Measurements from ENCODE around the gene CIAO2A.

Gene CIAO2A

DNA sequence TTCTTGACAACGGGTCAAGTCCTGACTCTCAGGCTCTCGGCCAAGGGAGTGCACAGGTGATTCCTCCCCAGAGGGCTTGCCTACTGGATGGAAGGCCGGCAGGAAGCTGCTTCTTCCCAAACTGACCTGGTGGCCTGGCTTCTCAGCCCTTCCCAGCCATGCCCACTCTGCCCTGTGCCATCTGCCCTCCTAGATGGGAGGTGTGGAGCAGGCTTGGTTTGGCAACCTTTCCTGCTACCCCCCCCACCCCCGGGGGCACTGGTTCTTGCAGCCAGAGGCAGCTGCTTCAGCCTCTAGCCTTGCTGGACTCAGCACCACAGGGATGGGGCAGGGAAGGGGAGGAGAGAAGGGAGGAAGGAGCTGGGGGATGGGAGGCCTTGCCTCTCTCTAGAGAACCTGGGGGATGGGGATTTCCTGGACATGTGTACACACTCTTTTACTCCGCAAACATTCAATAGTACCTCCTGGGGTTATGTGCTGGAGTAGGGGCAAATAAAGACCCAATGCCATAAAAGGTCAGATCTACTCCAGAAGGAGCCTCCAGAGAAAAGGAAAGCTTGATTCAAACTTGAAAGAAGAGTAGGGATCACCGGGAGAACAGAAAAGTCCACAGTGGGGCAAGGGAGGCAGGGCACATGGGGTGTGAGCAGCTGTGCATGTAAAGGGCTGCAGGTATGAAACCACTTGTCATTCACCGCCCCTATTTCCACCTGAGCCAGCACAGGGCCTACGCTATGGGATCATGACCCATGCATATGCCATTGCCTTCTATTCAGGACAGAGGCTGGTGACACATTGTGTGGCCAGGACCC is 43.2 kb downstream of the CIAO2A start:
- TF ChIP-seq, protein P1, sequence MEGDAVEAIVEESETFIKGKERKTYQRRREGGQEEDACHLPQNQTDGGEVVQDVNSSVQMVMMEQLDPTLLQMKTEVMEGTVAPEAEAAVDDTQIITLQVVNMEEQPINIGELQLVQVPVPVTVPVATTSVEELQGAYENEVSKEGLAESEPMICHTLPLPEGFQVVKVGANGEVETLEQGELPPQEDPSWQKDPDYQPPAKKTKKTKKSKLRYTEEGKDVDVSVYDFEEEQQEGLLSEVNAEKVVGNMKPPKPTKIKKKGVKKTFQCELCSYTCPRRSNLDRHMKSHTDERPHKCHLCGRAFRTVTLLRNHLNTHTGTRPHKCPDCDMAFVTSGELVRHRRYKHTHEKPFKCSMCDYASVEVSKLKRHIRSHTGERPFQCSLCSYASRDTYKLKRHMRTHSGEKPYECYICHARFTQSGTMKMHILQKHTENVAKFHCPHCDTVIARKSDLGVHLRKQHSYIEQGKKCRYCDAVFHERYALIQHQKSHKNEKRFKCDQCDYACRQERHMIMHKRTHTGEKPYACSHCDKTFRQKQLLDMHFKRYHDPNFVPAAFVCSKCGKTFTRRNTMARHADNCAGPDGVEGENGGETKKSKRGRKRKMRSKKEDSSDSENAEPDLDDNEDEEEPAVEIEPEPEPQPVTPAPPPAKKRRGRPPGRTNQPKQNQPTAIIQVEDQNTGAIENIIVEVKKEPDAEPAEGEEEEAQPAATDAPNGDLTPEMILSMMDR (IDR thresholded peaks at IDR 0.05; ENCODE audit: control insufficient read depth, insufficient read depth, low read depth, low read length, missing control alignments), result no peak
- DNase-seq (ENCODE audit: low read depth), result no peak

DNA sequence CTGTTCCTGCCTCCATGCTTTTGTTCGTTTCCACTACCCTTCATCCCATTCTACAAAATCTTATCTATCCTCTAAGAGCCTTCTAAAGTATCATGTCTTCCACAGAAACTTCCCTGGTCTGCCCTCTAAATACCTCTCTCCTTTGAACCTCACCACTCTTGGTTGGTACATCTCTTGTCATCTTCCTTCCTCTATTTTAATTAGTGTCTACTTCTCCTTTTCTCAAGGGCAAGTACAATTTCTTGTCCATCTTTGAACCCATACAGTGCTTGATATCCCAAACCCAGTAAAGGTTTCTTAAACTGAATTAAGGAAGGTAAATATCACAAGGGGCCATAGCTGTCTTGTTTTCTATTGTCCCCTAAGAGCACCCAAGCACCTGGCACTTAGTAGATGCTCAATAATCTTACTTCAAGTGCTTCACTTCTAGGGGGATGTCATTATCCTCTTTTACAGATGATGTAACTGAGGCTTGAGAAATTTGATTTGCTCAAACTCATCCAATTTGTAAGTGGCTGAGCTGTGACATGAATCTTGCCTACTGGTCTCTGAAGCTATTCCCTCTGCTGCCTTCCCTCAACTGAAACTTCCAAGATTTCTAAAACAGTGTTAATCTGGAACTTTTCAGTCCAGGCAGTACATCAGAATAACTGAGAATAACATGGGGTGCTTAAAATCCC is 44.7 kb downstream of the CIAO2A start:
- no peak overlapping the region for H3K4me3 ChIP-seq (ENCODE audit: control insufficient read depth, low read depth, low read length)
- no peak for DNase-seq (ENCODE audit: low read depth)
- TF ChIP-seq, protein P1 (IDR thresholded peaks at IDR 0.05; ENCODE audit: control insufficient read depth, insufficient read depth, low read depth, low read length, missing control alignments), result no peak

More for the DNA sequence above, 43.2 kb downstream of the CIAO2A start:
- no peak overlapping the region for H3K4me3 ChIP-seq (ENCODE audit: control insufficient read depth, low read depth, low read length)

DNA sequence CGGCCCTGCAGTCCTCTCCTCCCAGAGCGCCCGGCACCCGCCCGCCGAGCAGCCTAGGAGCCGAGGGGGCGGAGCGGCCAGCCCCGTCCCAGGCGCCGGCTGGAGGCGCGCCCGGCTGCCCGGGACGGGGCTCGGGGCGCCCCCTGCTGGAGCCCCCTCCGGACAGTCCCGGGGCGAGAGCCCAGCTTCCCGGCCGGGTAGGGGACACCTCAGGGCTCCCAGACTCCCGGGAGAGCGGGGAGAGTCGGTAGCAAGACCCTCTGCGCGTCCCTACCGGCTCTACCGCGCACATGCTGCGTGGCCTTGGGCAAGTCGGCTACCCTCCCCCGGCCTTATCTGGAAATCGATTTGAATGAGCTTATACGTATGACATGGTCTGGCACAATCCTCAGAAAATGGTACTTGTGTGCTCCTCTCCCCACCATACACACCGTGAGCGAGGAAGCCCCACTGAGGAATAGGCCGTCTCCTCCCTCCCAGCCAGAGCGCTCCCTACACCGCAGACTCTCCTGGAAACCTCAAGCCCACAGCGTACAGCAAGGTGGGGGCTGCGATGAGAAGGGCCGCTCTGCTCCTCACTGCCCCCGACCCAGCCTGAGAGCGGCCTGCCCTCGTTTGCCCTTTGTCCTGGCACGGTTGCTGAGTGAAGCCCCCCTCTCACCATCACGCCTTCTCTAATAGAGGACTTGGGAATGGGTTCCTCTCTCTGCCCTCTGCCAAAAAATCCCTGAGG is 47.1 kb downstream of the CIAO2A start, which contains the start of gene DAPK2:
TSS of gene DAPK2 (minus strand) at position 65 of the 733 bp plus-strand sequence. CDS start 6,224 bp downstream, outside the sequence.
- H3K4me3 ChIP-seq (ENCODE audit: control insufficient read depth, low read depth, low read length), result peak within 1 kb of the TSS; percentile 54
- DNase-seq (ENCODE audit: low read depth), result no peak
- TF ChIP-seq, protein P1 (IDR thresholded peaks at IDR 0.05; ENCODE audit: control insufficient read depth, insufficient read depth, low read depth, low read length, missing control alignments), result peak; percentile 70

DNA sequence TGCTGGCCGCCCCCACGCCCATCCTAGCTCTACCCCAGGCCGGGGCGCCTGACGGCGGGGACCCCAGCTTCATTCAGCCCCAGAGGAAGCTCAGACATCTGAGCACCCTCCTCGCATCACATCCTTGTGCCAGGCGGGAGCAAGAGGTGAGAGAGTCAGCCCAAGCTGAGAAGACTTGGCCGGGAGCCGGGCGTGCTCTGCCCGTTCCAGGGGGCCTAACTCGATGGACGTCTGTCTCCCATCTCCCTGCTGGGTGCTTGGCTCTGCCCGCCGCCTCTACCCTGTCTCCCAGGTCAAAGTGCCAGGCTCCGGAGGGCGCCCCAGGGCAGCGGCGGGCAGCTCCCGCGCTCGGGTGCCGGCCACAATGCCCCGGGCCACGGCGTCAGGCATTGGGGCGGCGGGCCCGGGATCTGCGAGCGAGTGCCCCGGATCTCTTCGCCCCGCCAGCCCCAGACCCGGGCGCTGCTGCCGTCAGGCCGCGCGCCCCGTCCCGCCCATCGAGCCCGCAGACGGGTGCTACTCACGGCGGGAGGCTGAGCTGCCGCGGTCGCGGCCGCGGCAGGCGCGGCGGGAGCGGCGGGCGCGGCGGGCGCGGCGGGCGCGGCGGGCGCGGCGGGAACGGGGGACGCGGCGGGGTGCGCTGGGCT is 47.7 kb downstream of the CIAO2A start:
- TF ChIP-seq, protein P1 (IDR thresholded peaks at IDR 0.05; ENCODE audit: control insufficient read depth, insufficient read depth, low read depth, low read length, missing control alignments), result no peak
- peak overlapping the region; percentile 54 for H3K4me3 ChIP-seq (ENCODE audit: control insufficient read depth, low read depth, low read length)
- no peak for DNase-seq (ENCODE audit: low read depth)

DNA sequence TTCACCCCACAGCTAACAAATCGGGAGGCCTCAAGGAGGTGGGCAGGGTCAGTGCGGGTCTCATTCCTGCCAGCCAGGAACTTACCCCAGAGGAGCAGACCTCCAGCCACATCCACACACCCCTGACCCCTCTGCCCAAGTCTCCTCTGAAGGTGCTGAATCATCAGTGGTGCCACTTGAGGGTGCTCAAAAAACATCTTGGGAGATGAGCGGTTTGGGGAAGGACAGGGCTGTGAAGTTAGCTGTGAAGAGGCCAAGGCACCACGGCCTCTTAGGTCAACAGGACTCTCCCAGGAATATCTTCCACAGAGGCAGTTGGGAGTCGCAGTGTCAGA is 48.6 kb downstream of the CIAO2A start:
- DNase-seq (ENCODE audit: low read depth), result no peak
- H3K4me3 ChIP-seq (ENCODE audit: control insufficient read depth, low read depth, low read length), result no peak overlapping the region
- TF ChIP-seq, protein P1 (IDR thresholded peaks at IDR 0.05; ENCODE audit: control insufficient read depth, insufficient read depth, low read depth, low read length, missing control alignments), result no peak
